ENCODE data around the gene LINGO4. TPM values are rescaled to one million over a fixed set of nuclear protein-coding genes. Genes with fewer than 3 reads are reported as not detected.

LINGO4 gene
- total and polyA plus RNA-seq, 2 of the 13 experiments (the other 11 are each of a cell fraction or from before 2014, with no cell fraction given): 0.02 to 0.05 TPM

DNA sequence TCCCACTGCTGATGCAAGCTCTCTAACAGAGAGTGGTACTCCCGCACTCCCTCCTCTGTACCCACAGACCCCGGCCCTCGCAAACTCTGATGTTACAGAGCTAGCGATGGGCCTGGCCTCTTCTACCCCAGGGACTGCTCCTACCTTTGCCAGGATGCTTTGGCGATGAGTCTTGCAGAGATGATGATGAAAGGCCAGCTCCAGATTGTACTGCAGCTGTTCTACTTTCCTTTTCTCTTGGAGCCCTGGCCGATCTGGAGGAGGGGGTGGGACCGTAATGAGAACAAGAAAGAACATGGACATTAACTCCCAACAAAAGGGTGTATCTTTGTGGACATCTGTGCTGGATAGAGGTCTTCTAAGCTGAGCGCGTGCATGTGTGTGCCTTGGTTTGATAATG lies 6.0 kb upstream of the LINGO4 start (continued):
- TF ChIP-seq ZNF431 (CRISPR knock-in tag; IDR thresholded peaks at IDR 0.05; ENCODE audit: borderline replicate concordance, low read depth): no peak
- TF ChIP-seq NONO (IDR thresholded peaks at IDR 0.05): no peak
- no peak for TF ChIP-seq NONO (CRISPR knock-in tag; conservative IDR thresholded peaks at IDR 0.05)
- TF ChIP-seq, protein P1, sequence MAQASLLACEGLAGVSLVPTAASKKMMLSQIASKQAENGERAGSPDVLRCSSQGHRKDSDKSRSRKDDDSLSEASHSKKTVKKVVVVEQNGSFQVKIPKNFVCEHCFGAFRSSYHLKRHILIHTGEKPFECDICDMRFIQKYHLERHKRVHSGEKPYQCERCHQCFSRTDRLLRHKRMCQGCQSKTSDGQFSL (CRISPR knock-in tag; IDR thresholded peaks at IDR 0.05): no peak

DNA sequence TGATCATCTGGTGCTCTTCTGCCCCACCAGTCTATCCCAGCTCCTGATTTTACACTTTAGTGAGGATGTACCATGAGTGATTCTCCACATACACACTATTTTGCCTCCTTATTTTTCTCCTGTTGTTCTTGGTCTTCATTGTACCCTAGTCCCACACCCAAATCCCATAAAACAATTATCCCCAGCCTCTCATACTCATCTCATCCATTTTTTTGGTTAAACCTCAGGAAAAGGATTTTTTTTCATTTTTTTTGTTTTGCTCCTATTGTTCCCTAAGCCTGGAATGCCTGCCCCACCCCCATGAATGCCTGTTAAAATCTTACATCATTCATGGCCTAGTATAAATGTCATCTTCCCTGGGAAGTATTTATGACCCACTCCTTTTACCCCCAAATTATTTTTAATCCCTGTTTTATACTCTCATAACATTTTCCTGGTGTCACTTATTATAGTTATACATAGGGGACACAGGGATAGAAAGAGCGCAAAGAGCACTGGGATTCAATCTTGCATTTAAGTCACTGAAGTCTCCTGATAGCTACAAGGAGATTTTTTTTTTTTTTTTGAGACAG lies 4.9 kb upstream of the LINGO4 start:
- DNase-seq (ENCODE audit: low spot score) (no peak), FAIRE-seq (no peak), ATAC-seq (no peak)
- Histone ChIP-seq H3K79me2 (ENCODE audit: insufficient read depth, low read length) (no peaks in the 10 kb centered on the region), H3K4me3 (replicated peaks in 1 of 3; ENCODE audit: insufficient read depth in 1 of 3, low read depth in 2 of 3, low read length in 3 of 3) (no peak overlapping the region), H3K27ac (ENCODE audit: extremely low read length, insufficient read depth, low read length) (no peak overlapping the region), H4K20me1 (ENCODE audit: insufficient read depth, low read length) (no peaks in the 10 kb centered on the region), H3K36me3 (replicated peaks in 1 of 2; ENCODE audit: control insufficient read depth in 1 of 2, insufficient read depth in 2 of 2, low read length in 2 of 2) (no peaks in the 10 kb centered on the region), H3K27me3 (ENCODE audit: control insufficient read depth in 1 of 2, insufficient read depth in 2 of 2, low read length in 2 of 2) (no peaks in the 10 kb centered on the region), H3K4me2 (ENCODE audit: low read depth, low read length) (no peak overlapping the region), H3K9ac (ENCODE audit: insufficient read depth, low read depth, low read length) (no peak overlapping the region), H2AFZ (ENCODE audit: low read length) (no peak overlapping the region), H3K4me1 (ENCODE audit: insufficient read depth, low read length) (peaks cover 11% of the 10 kb centered on the region; the same call in 1 of the 2 replicates), H3K9me3 (ENCODE audit: low read length) (no peaks in the 10 kb centered on the region)
- BruUV-seq (replicated peaks): no TSS peak
- POLR2A ChIA-PET: no interaction called here
- no peak for TF ChIP-seq RAD51 (IDR thresholded peaks at IDR 0.05; ENCODE audit: borderline replicate concordance)
- no peak for TF ChIP-seq TP53 (CRISPR knock-in tag; conservative IDR thresholded peaks at IDR 0.05)
- TF ChIP-seq FIP1L1 (IDR thresholded peaks at IDR 0.05; ENCODE audit: borderline replicate concordance, insufficient read depth, low read depth, low read length): no peak
- TF ChIP-seq REL (CRISPR knock-in tag; conservative IDR thresholded peaks at IDR 0.05): no peak
- no peak for TF ChIP-seq U2AF2 (IDR thresholded peaks at IDR 0.05; ENCODE audit: low read depth, low read length)
- TF ChIP-seq, protein P2, sequence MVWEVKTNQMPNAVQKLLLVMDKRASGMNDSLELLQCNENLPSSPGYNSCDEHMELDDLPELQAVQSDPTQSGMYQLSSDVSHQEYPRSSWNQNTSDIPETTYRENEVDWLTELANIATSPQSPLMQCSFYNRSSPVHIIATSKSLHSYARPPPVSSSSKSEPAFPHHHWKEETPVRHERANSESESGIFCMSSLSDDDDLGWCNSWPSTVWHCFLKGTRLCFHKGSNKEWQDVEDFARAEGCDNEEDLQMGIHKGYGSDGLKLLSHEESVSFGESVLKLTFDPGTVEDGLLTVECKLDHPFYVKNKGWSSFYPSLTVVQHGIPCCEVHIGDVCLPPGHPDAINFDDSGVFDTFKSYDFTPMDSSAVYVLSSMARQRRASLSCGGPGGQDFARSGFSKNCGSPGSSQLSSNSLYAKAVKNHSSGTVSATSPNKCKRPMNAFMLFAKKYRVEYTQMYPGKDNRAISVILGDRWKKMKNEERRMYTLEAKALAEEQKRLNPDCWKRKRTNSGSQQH (CRISPR knock-in tag; IDR thresholded peaks at IDR 0.05; ENCODE audit: low read depth): no peak
- TF ChIP-seq ZNF598 (CRISPR knock-in tag; IDR thresholded peaks at IDR 0.05; ENCODE audit: borderline replicate concordance): no peak
- no peak for TF ChIP-seq TRIM24 (CRISPR knock-in tag; IDR thresholded peaks at IDR 0.05)
- CTCF ChIA-PET (ENCODE audit: low intra/inter-chr PET ratio, low total read pairs): no interaction called here
- WGBS (ENCODE audit: low lambda C conversion rate): 100% methylated on average over 1 of the region's 1 CpG
- in situ Hi-C loops (cut with HindIII; ENCODE audit: extremely low pct_ligation_motif_present, low pct_unique_long_range_greater_than_20kb): no loop called here
- intact Hi-C loops (cut with micrococcal nuclease; ENCODE audit: unreplicated experiment): no loop called here

Data from HepG2 (cell line).